WERI-Rb-1 (cell line): ENCODE measurements around the gene NMRK1.

ENCODE experiments used
- DNase-seq: peaks from one replicate; pipeline ENCODE4 v3.0.0-alpha.2; 2020
- H3K27ac ChIP-seq: fragments of 250-450 bp; sonication (Bioruptor Pico); 2 replicates; pipeline ENCODE4 v1.5.1; 2020; ENCODE audit warnings: mild to moderate bottlenecking, moderate library complexity
- H3K27me3 ChIP-seq: fragments of 250-450 bp; sonication (Bioruptor Pico); 2 replicates; pipeline ENCODE4 v1.5.1; 2021; ENCODE audit warnings: mild to moderate bottlenecking, low read depth, moderate library complexity; ENCODE audit not compliant: insufficient read depth, severe bottlenecking
- H3K36me3 ChIP-seq: fragments of 250-450 bp; sonication (Bioruptor Pico); 2 replicates; pipeline ENCODE4 v1.5.1; 2020; ENCODE audit warnings: mild to moderate bottlenecking, moderate library complexity
- H3K4me3 ChIP-seq: 2 replicates; pipeline ENCODE4 v1.5.1; 2011; ENCODE audit warnings: low read depth, mild to moderate bottlenecking, control low read depth, low read length
- H3K9me3 ChIP-seq: fragments of 250-450 bp; sonication (Bioruptor Pico); 2 replicates; pipeline ENCODE4 v1.5.1; 2021; ENCODE audit warnings: mild to moderate bottlenecking, moderate library complexity; ENCODE audit not compliant: severe bottlenecking
- CTCF ChIP-seq: IDR thresholded peaks from 2 replicates; pipeline ENCODE4 v1.5.1; 2011; ENCODE audit warnings: low read depth, mild to moderate bottlenecking, control low read depth, inconsistent platforms, low read length

The NMRK1 gene

DNA sequence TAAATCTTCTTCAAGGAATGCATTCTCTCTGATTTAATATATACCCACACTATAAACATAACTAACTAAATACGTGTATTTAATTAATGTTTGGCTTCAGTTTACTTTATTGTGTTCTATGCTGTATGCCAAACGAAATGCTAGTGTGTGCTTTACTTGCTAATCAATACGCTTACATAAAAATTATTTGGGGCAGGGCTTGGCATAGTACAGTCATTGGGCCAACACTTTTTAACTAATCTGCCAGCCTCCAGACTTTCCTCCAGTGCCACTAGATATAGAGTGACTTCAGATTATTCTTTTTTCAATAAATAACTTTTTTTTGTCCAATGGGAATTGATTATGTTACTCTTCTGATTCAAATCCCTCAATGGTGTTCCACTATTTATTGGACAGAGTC is 51.2 kb downstream of the NMRK1 start:
- no peaks in the 10 kb centered on the region for H3K36me3 ChIP-seq
- no peak overlapping the region for H3K27ac ChIP-seq
- no peak for TF ChIP-seq CTCF
- no peak overlapping the region for H3K4me3 ChIP-seq
- no peaks in the 10 kb centered on the region for H3K9me3 ChIP-seq
- H3K27me3 ChIP-seq: no peaks in the 10 kb centered on the region
- DNase-seq: no peak

- Histone ChIP-seq H3K4me3 (no peak overlapping the region), H3K9me3 (no peaks in the 10 kb centered on the region), H3K27me3 (no peaks in the 10 kb centered on the region), H3K36me3 (no peaks in the 10 kb centered on the region), H3K27ac (no peak overlapping the region)
- DNase-seq: no peak
- no peak for TF ChIP-seq CTCF
These were observed 54.0 kb downstream of the NMRK1 start for GRCh38 chr9:75033791-75034473.

DNA sequence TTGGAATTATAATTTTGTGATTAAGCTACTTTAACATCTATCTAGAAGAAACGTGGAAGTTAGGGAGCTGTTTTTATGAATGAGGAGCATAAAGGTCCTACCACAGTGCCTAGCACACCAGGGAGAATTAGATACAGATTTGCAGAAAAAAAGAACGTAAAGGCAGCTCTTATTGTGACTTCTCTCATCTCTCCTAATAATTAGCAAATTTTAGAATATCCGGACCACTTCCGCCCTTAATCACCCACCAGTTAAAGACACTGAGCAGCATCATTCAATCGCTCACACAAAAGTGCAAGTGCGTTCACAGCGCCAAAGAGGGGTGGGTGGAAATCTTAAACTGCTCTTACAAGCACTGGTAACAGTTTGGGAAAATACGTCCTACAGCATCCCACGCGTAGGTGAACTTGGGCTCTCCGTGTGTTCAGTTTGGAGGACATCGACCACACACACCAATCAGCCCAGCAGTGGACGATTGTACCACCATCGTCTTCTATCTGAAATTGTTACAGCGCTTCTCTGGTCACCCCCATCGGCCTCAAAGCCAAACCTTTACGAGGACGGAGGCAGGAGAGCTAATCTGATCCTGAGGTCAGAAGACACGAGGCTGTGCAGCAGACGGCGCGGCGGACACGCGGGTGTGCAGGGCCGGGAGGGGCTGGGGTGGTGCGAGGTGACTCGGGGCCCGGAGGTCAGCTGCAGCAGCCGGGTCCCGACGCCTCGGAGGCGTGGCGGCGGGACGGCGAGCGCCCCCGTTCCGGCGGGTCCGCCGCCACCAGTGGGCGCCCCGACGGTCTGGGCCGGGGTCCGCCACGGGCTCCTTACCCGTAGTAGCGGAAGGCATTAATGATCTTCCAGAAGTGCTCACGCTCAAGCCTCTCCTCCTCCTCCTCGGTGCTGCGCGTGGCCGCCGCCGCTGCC is 60.5 kb downstream of the NMRK1 start:
- Histone ChIP-seq H3K27me3 (no peaks in the 10 kb centered on the region), H3K4me3 (peak overlapping the region; percentile 55), H3K27ac (peak overlapping the region; percentile 97), H3K9me3 (no peaks in the 10 kb centered on the region), H3K36me3 (peaks cover under 1% of the 10 kb centered on the region)
- peak; percentile 33; the same call in 1 of the 2 replicates for TF ChIP-seq CTCF
- DNase-seq: peak; percentile 91

DNA sequence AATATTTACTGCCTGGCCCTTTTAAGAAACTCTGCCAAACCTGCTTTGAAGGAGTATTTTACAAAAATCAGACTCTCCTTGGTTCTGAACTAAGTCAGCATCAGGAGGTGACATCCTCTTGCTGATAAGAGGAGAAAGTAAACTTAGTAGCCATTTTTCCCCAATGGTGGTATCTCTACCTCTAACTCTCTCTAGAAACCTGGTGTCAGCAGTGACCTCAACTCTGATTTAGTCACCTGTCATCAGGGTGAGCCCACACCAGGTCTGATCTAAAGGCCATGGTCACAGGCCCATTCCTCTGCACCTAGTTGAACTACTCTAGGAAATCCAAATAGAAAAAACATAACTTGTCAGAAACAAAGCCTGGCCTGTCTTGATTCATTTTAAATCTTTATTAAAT is 64.1 kb downstream of the NMRK1 start:
- Histone ChIP-seq H3K27ac (no peak overlapping the region), H3K36me3 (peaks cover 7% of the 10 kb centered on the region), H3K9me3 (no peaks in the 10 kb centered on the region), H3K4me3 (no peak overlapping the region), H3K27me3 (no peaks in the 10 kb centered on the region)
- TF ChIP-seq CTCF: no peak
- DNase-seq: no peak

DNA sequence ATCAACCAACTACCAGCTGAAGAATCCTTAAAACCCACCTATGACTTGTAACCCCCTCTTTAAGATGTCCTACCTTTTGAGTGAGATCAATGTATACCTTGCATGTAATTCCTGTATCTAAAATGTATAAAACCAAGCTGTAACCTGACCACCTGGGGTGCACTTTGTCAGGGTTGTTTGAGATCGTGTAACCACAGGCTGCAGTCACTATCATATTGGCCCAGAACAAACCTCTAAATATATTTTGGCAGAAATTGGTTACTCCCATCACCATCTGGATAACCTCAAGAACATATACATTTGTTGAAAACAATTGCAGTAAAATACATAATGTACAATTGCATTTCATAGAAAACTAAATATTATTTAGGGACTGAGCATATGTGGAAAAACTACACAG is 68.3 kb downstream of the NMRK1 start:
- DNase-seq: no peak
- Histone ChIP-seq H3K36me3 (peaks cover 13% of the 10 kb centered on the region; the same call in 1 of the 2 replicates), H3K9me3 (no peaks in the 10 kb centered on the region), H3K27me3 (no peaks in the 10 kb centered on the region), H3K4me3 (no peak overlapping the region), H3K27ac (no peak overlapping the region)
- TF ChIP-seq CTCF: no peak
